Breast epithelium (tissue), 3 donors: Measurements from ENCODE around the gene DCXR.

Experiments
- CTCF ChIP-seq, 3 donors: fragments of 450-650 bp; IDR thresholded peaks; one replicate each; pipeline ENCODE4 v1.5.1; 2016 to 2017; ENCODE audit warnings: antibody characterized with exemption in 3 of 3, mild to moderate bottlenecking in 3 of 3, moderate library complexity in 3 of 3
- POLR2AphosphoS5 ChIP-seq, 3 donors: sonication (generic); formaldehyde crosslinking; IDR thresholded peaks; one replicate each; pipeline ENCODE4 v1.6.1; 2017; ENCODE audit warnings: antibody characterized with exemption in 3 of 3

GRCh38 chr17:82060001-82060380, 22.5 kb upstream of the DCXR start:
- TF ChIP-seq CTCF (IDR thresholded peaks at IDR 0.05) (no peak), POLR2AphosphoS5 (IDR thresholded peaks at IDR 0.05) (no peak)
